Natural killer cell (primary cell): ENCODE measurements around the gene RHOG. TPM values are rescaled to one million over a fixed set of nuclear protein-coding genes. Genes with fewer than 3 reads are reported as not detected.

Experiments
- ATAC-seq, 3 donors: fragments of 150-1000 bp in 2 of 3; fragments of 200-7000 bp in 1 of 3; cut with Tn5 transposase; 1 replicate in 1 of 3; 2 replicates in 2 of 3; pipeline ENCODE4 v1.10.0; 2021; ENCODE audit warnings: mild to moderate bottlenecking in 2 of 3, moderate library complexity in 2 of 3
- DNase-seq, 2 donors: peaks; one replicate each; pipeline versions ENCODE4 v3.0.0 to v3.0.0-alpha.2; 2013 to 2021; ENCODE audit warnings: mixed read lengths in 1 of 2
- H3K27ac ChIP-seq: one replicate; pipeline ENCODE4 v1.5.1; 2013; ENCODE audit warnings: mild to moderate bottlenecking, low read length
- H3K27me3 ChIP-seq: one replicate; pipeline ENCODE4 v1.6.1; 2013; ENCODE audit warnings: low read length; ENCODE audit not compliant: control insufficient read depth, insufficient read depth
- H3K36me3 ChIP-seq: one replicate; pipeline ENCODE4 v1.6.1; 2013; ENCODE audit warnings: low read length; ENCODE audit not compliant: control insufficient read depth, insufficient read depth
- H3K4me1 ChIP-seq: one replicate; pipeline ENCODE4 v1.6.1; 2013; ENCODE audit warnings: low read length; ENCODE audit not compliant: control insufficient read depth, insufficient read depth
- H3K4me3 ChIP-seq: one replicate; pipeline ENCODE4 v1.5.1; 2013; ENCODE audit warnings: low read length
- H3K9me3 ChIP-seq: one replicate; pipeline ENCODE4 v1.6.1; 2013; ENCODE audit warnings: low read length; ENCODE audit not compliant: control insufficient read depth, insufficient read depth
- H3K27ac Mint-ChIP-seq, 2 donors: one replicate each; pipeline ENCODE4 v1.8.0; 2022; ENCODE audit warnings: mild to moderate bottlenecking in 2 of 2, mixed read lengths in 2 of 2, moderate library complexity in 1 of 2
- H3K27me3 Mint-ChIP-seq, 2 donors: one replicate each; pipeline ENCODE4 v1.8.0; 2022; ENCODE audit warnings: low read depth in 2 of 2, mixed read lengths in 2 of 2
- H3K36me3 Mint-ChIP-seq: one replicate; pipeline ENCODE4 v1.8.0; 2022; ENCODE audit warnings: mixed read lengths
- H3K4me1 Mint-ChIP-seq, 2 donors: one replicate each; pipeline ENCODE4 v1.8.0; 2022; ENCODE audit warnings: mixed read lengths in 2 of 2
- H3K4me3 Mint-ChIP-seq: one replicate; pipeline ENCODE4 v1.8.0; 2022; ENCODE audit warnings: mild to moderate bottlenecking, moderate library complexity, mixed read lengths
- H3K9me3 Mint-ChIP-seq, 2 donors: one replicate each; pipeline ENCODE4 v1.8.0; 2022; ENCODE audit warnings: mixed read lengths in 2 of 2
- whole genome bisulfite sequencing: methylation state at CpG from one replicate; pipeline ENCODE4 v1.1.7; 2013; ENCODE audit warnings: missing lambda C conversion rate; ENCODE audit not compliant: insufficient coverage; 5-methylcytosine and 5-hydroxymethylcytosine counted together
- intact Hi-C: fragments of 100-400 bp; cut with micrococcal nuclease; formaldehyde crosslinking; loops from one replicate; pipeline ENCODE4 v1.14.2; 2022
- total RNA-seq, 4 donors: library from RNA; stranded (reverse); fragments of 120-200 nt in 1 of 4; gene quantifications; one replicate each; pipeline versions ENCODE4 v1.2.3 to v1.2.4, GENCODE V29; 2013 to 2022
- TF ChIP-seq, protein P1 (sequence below): fragments of 200-600 bp; IDR thresholded peaks from one replicate; pipeline ENCODE4 v1.8.0; 2022; ENCODE audit warnings: antibody characterized with exemption

The RHOG gene
- total RNA-seq, 3 donors from 2014 or later (not counting 1 experiment from before 2014, with no cell fraction given): 114 to 145 (median 137) TPM

DNA sequence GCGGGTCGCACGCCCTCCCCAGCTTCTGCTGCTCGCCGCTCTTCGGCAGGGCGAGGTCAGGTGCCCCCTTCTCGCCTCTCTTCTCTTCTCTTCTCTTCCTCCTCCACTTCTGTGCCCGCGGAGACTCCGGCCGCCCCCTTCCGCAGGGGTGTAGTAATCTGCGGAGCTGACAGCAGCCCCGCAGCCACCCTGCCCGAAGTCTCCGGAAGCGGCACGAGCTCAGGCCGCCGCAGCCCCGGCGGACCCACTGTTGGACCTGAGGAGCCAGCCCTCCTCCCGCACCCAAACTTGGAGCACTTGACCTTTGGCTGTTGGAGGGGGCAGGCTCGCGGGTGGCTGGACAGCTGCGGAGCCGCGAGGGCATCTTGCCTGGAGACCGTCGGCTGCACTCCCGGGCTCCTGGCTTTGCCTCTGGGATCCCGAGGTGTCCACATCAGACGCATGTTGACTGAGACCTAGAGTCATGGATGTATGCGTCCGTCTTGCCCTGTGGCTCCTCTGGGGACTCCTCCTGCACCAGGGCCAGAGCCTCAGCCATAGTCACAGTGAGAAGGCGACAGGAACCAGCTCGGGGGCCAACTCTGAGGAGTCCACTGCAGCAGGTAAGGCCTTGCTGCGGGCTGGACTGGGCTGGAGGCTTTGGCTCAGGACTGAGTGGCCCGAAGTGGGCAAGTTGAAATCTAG is 15.2 kb upstream of the RHOG start:
- Histone ChIP-seq H3K27ac (peak overlapping the region; percentile 68), H3K36me3 (no peaks in the 10 kb centered on the region), H3K27me3 (no peaks in the 10 kb centered on the region), H3K9me3 (no peaks in the 10 kb centered on the region), H3K4me1 (peaks cover 55% of the 10 kb centered on the region), H3K4me3 (peak overlapping the region; percentile 86)
- WGBS: under 1% methylated on average over 40 of the region's 40 CpGs
- ATAC-seq: peak; percentile 22 to 36 (median 26)
- intact Hi-C loops: loop anchor here (1.0 to 5.0 kb wide), 5 partner anchors 10 to 136 kb away; no protein-coding TSS in a partner anchor
- Mint-ChIP-seq H3K27ac (peak overlapping the region; percentile 83 to 100), H3K9me3 (no peaks in the 10 kb centered on the region), H3K4me1 (peaks cover 74 to 77% of the 10 kb centered on the region in 2 donors), H3K27me3 (no peaks in the 10 kb centered on the region), H3K4me3 (peak overlapping the region; percentile 96), H3K36me3 (no peaks in the 10 kb centered on the region)
- TF ChIP-seq, protein P1, sequence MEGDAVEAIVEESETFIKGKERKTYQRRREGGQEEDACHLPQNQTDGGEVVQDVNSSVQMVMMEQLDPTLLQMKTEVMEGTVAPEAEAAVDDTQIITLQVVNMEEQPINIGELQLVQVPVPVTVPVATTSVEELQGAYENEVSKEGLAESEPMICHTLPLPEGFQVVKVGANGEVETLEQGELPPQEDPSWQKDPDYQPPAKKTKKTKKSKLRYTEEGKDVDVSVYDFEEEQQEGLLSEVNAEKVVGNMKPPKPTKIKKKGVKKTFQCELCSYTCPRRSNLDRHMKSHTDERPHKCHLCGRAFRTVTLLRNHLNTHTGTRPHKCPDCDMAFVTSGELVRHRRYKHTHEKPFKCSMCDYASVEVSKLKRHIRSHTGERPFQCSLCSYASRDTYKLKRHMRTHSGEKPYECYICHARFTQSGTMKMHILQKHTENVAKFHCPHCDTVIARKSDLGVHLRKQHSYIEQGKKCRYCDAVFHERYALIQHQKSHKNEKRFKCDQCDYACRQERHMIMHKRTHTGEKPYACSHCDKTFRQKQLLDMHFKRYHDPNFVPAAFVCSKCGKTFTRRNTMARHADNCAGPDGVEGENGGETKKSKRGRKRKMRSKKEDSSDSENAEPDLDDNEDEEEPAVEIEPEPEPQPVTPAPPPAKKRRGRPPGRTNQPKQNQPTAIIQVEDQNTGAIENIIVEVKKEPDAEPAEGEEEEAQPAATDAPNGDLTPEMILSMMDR: no peak
- DNase-seq: peak; percentile 56 to 62

GRCh38 chr11:3854977-3855807 is 14.4 kb upstream of the RHOG start, which contains the start of gene STIM1:
Gene STIM1, plus strand, starts transcription at chr11:3855664. Its CDS starts 607 bp downstream, at chr11:3856271.
- Mint-ChIP-seq H3K27ac (peak within 1 kb of the TSS; percentile 83 to 100), H3K4me3 (peak within 1 kb of the TSS; percentile 96), H3K36me3 (no peaks in the 10 kb centered on the region), H3K9me3 (no peaks in the 10 kb centered on the region), H3K4me1 (peaks cover 67 to 69% of the 10 kb centered on the region in 2 donors), H3K27me3 (no peaks in the 10 kb centered on the region)
- Histone ChIP-seq H3K27ac (peak within 1 kb of the TSS; percentile 86), H3K9me3 (no peaks in the 10 kb centered on the region), H3K4me1 (peaks cover 49% of the 10 kb centered on the region), H3K36me3 (no peaks in the 10 kb centered on the region), H3K4me3 (peak within 1 kb of the TSS; percentile 96), H3K27me3 (no peaks in the 10 kb centered on the region)
- TF ChIP-seq, protein P1: peak; percentile 94
- intact Hi-C loops: loop anchor here (1.0 to 5.0 kb wide), 8 partner anchors 11 to 217 kb away; no protein-coding TSS in a partner anchor
- peak; percentile 77 to 92 (median 84) for ATAC-seq
- under 1% methylated on average over 86 of the region's 87 CpGs for WGBS
- peak; percentile 98 for DNase-seq

DNA sequence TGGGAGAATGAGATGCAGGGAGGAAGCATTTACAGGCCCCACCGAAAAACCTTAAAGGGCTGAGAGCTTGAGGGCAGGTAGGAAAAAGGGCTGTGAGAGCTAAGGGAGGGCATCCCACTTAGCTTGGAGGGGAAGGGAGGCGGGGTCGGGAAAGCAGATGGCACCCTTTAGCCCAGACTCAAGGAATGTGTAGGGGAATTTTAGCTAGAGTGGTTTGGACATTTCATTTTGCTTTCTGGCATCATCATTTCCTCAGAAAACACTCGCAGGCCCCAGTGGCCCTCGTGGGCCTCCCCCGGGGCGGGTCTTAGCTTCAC is 13.9 kb upstream of the RHOG start:
- DNase-seq (no peak), ATAC-seq (no peak)
- Mint-ChIP-seq H3K36me3 (no peaks in the 10 kb centered on the region), H3K27me3 (no peaks in the 10 kb centered on the region), H3K9me3 (no peaks in the 10 kb centered on the region), H3K27ac (peak overlapping the region; percentile 83 to 100), H3K4me3 (peak overlapping the region; percentile 95), H3K4me1 (peaks cover 61 to 63% of the 10 kb centered on the region in 2 donors)
- Histone ChIP-seq H3K4me1 (peaks cover 47% of the 10 kb centered on the region), H3K4me3 (peak overlapping the region; percentile 96), H3K27ac (peak overlapping the region; percentile 86), H3K27me3 (no peaks in the 10 kb centered on the region), H3K9me3 (no peaks in the 10 kb centered on the region), H3K36me3 (no peaks in the 10 kb centered on the region)
- intact Hi-C loops: loop anchor here (1.0 to 2.0 kb wide), 5 partner anchors 13 to 218 kb away; no protein-coding TSS in a partner anchor
- WGBS: 4% methylated on average over 7 of the region's 7 CpGs
- TF ChIP-seq, protein P1: no peak
